Liver (tissue), 9 donors: Measurements from ENCODE around the gene CELSR2. TPM values are rescaled to one million over a fixed set of nuclear protein-coding genes. Genes with fewer than 3 reads are reported as not detected.

Experiments used
- DNase-seq: peaks from one replicate; pipeline ENCODE4 v3.0.0-alpha.2; 2017; ENCODE audit warnings: low spot score
- H3K27ac ChIP-seq, 2 donors: one replicate each; pipeline ENCODE4 v1.7.0; 2013; ENCODE audit warnings: inconsistent platforms in 2 of 2, low read length in 2 of 2, control low read depth in 1 of 2, low read depth in 1 of 2, mild to moderate bottlenecking in 1 of 2
- H3K27me3 ChIP-seq, 4 donors: one replicate each; pipeline versions ENCODE4 v1.6.1 to v1.7.0; 2013; ENCODE audit warnings: low read length in 3 of 4, inconsistent platforms in 1 of 4, mild to moderate bottlenecking in 1 of 4, moderate library complexity in 1 of 4; ENCODE audit not compliant: control insufficient read depth in 4 of 4, insufficient read depth in 4 of 4
- H3K36me3 ChIP-seq, 4 donors: one replicate each; pipeline versions ENCODE4 v1.6.1 to v1.7.0; 2013; ENCODE audit warnings: low read length in 3 of 4, mild to moderate bottlenecking in 3 of 4, low read depth in 1 of 4, moderate library complexity in 1 of 4; ENCODE audit not compliant: control insufficient read depth in 4 of 4, insufficient read depth in 3 of 4
- H3K4me1 ChIP-seq, 4 donors: one replicate each; pipeline versions ENCODE4 v1.6.1 to v1.7.0; 2013; ENCODE audit warnings: low read length in 3 of 4, mild to moderate bottlenecking in 3 of 4, moderate library complexity in 1 of 4; ENCODE audit not compliant: control insufficient read depth in 4 of 4, insufficient read depth in 4 of 4
- H3K4me3 ChIP-seq, 3 donors: one replicate each; pipeline versions ENCODE4 v1.6.1 to v1.7.0; 2013; ENCODE audit warnings: low read length in 3 of 3, control low read depth in 1 of 3, low read depth in 1 of 3, mild to moderate bottlenecking in 1 of 3
- H3K9ac ChIP-seq, 2 donors: one replicate each; pipeline ENCODE4 v1.7.0; 2013; ENCODE audit warnings: low read length in 2 of 2, mild to moderate bottlenecking in 2 of 2, moderate library complexity in 2 of 2, control low read depth in 1 of 2, low read depth in 1 of 2
- H3K9me3 ChIP-seq, 4 donors: one replicate each; pipeline versions ENCODE4 v1.6.1 to v1.7.0; 2013; ENCODE audit warnings: low read length in 3 of 4; ENCODE audit not compliant: control insufficient read depth in 4 of 4
- EGR1 ChIP-seq, 2 donors: IDR thresholded peaks; 2 replicates each; pipeline ENCODE4 v1.6.1; 2016 to 2018; ENCODE audit warnings: antibody characterized with exemption in 2 of 2, low read depth in 2 of 2
- FOXA1 ChIP-seq: IDR thresholded peaks from 2 replicates; pipeline ENCODE4 v1.6.1; 2016; ENCODE audit warnings: antibody characterized with exemption
- FOXA2 ChIP-seq: IDR thresholded peaks from 2 replicates; pipeline ENCODE4 v1.6.1; 2016; ENCODE audit warnings: antibody characterized with exemption
- GABPA ChIP-seq, 2 donors: IDR thresholded peaks in 1 of 2; conservative IDR thresholded peaks in 1 of 2; 2 replicates each; pipeline ENCODE4 v1.6.1; 2016; ENCODE audit warnings: antibody characterized with exemption in 2 of 2, mild to moderate bottlenecking in 1 of 2, moderate library complexity in 1 of 2
- HNF4A ChIP-seq, 2 donors: conservative IDR thresholded peaks; 2 replicates each; pipeline ENCODE4 v1.6.1; 2016; ENCODE audit warnings: antibody characterized with exemption in 2 of 2, mild to moderate bottlenecking in 2 of 2
- HNF4G ChIP-seq: IDR thresholded peaks from 2 replicates; pipeline ENCODE4 v1.6.1; 2016; ENCODE audit warnings: antibody characterized with exemption
- JUND ChIP-seq, 2 donors: IDR thresholded peaks; 2 replicates each; pipeline ENCODE4 v1.6.1; 2016; ENCODE audit warnings: antibody characterized with exemption in 2 of 2
- NR2F2 ChIP-seq: IDR thresholded peaks from 2 replicates; pipeline ENCODE4 v1.6.1; 2016; ENCODE audit warnings: antibody characterized with exemption
- RAD21 ChIP-seq, 2 donors: IDR thresholded peaks; 2 replicates each; pipeline ENCODE4 v1.6.1; 2016; ENCODE audit warnings: antibody characterized with exemption in 2 of 2, mild to moderate bottlenecking in 2 of 2
- RXRA ChIP-seq, 2 donors: IDR thresholded peaks; 2 replicates each; pipeline ENCODE4 v1.6.1; 2017 to 2018; ENCODE audit warnings: antibody characterized with exemption in 2 of 2, mild to moderate bottlenecking in 1 of 2
- SP1 ChIP-seq: IDR thresholded peaks from 2 replicates; pipeline ENCODE4 v1.6.1; 2018; ENCODE audit warnings: antibody characterized with exemption, mild to moderate bottlenecking
- TAF1 ChIP-seq: conservative IDR thresholded peaks from 2 replicates; pipeline ENCODE4 v1.6.1; 2016; ENCODE audit warnings: antibody characterized with exemption, mild to moderate bottlenecking
- YY1 ChIP-seq: IDR thresholded peaks from 2 replicates; pipeline ENCODE4 v1.6.1; 2016; ENCODE audit warnings: antibody characterized with exemption, mild to moderate bottlenecking
- WGBS: extraction: QIAGEN DNeasy Blood & Tissue Kit; methylation state at CpG from one replicate; pipeline ENCODE4 v1.1.7; 2013; 5-methylcytosine and 5-hydroxymethylcytosine counted together
- polyA plus RNA-seq, 2 donors: library from polyadenylated mRNA; stranded (reverse) in 1 of 2; unstranded in 1 of 2; fragments of 200-250 nt in 1 of 2; fragments of >200 nt in 1 of 2; fragmentation: Nextera tagmentation in 1 of 2; extraction: Ambion mirVana in 1 of 2; gene quantifications; one replicate each; pipeline versions ENCODE4 v1.2.1 to v1.2.3, GENCODE V29; 2013 to 2015
- total RNA-seq, 2 donors: library from RNA; depleted of rRNA; stranded (reverse); fragments of >200 nt; gene quantifications; one replicate each; pipeline ENCODE4 v1.2.3, GENCODE V29; 2014
- TF ChIP-seq, protein P1 (sequence below): IDR thresholded peaks from 2 replicates; pipeline ENCODE4 v1.6.1; 2016; ENCODE audit warnings: antibody characterized with exemption
- TF ChIP-seq, protein P2 (sequence below): IDR thresholded peaks from 2 replicates; pipeline ENCODE4 v1.6.1; 2016; ENCODE audit warnings: antibody characterized with exemption
- TF ChIP-seq, protein P3 (sequence below): IDR thresholded peaks from 2 replicates; pipeline ENCODE4 v1.6.1; 2016; ENCODE audit warnings: antibody characterized with exemption, mild to moderate bottlenecking
- TF ChIP-seq, protein P4 (sequence below): IDR thresholded peaks from 2 replicates; pipeline ENCODE4 v1.6.1; 2016; ENCODE audit warnings: antibody characterized with exemption
- TF ChIP-seq, protein P5 (sequence below): fragments of 150-350 bp; IDR thresholded peaks from 2 replicates; pipeline ENCODE4 v1.5.1; 2017; ENCODE audit warnings: improper control_type of control experiment, low read depth, low read length; ENCODE audit not compliant: missing input control
- donor health status: healthy.
- donor health status: healthy.
- donor health status: healthy.
- donor health status: healthy.
- donor health status: healthy.

CELSR2 gene
- total and polyA plus RNA-seq, 4 donors = 0.73 to 1.6 (median 1.2) TPM

DNA sequence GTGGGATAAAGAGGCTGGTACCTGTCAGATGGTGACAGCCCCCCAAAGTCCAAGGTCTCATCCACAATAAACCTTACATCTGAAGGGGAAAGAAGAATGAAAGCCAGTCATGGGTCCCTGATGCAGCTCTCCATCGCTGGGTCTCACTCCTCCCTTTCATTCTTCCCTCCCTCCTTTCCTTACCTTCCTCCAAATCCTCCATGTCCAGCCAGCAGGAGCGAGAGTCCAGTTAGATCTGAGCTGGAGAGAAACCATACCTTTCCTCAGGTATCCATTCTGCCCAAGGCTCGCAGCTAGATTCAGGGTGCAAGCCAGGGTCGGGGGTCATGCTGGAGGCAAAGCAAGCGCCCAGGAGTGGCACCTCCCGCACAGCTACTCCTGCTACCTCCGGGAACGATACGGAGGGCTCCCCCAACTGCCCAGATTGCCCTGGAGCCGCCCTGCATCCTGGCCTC lies 33.2 kb downstream of the CELSR2 start:
- H3K27me3 ChIP-seq = no peaks in the 10 kb centered on the region
- peaks cover 0 to 27% (median 17%) of the 10 kb centered on the region in 4 donors for H3K4me1 ChIP-seq
- H3K36me3 ChIP-seq = no peaks in the 10 kb centered on the region
- no peak for DNase-seq
- TF ChIP-seq JUND (IDR thresholded peaks at IDR 0.05) = no peak
- no peak for TF ChIP-seq HNF4G
- no peak for TF ChIP-seq SP1
- TF ChIP-seq EGR1 (IDR thresholded peaks at IDR 0.05; ENCODE audit: low read depth in 2 of 2) = no peak
- TF ChIP-seq RAD21 (IDR thresholded peaks at IDR 0.05) = no peak
- TF ChIP-seq, protein P1, sequence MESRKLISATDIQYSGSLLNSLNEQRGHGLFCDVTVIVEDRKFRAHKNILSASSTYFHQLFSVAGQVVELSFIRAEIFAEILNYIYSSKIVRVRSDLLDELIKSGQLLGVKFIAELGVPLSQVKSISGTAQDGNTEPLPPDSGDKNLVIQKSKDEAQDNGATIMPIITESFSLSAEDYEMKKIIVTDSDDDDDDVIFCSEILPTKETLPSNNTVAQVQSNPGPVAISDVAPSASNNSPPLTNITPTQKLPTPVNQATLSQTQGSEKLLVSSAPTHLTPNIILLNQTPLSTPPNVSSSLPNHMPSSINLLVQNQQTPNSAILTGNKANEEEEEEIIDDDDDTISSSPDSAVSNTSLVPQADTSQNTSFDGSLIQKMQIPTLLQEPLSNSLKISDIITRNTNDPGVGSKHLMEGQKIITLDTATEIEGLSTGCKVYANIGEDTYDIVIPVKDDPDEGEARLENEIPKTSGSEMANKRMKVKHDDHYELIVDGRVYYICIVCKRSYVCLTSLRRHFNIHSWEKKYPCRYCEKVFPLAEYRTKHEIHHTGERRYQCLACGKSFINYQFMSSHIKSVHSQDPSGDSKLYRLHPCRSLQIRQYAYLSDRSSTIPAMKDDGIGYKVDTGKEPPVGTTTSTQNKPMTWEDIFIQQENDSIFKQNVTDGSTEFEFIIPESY = no peak
- no peak for TF ChIP-seq HNF4A (conservative IDR thresholded peaks at IDR 0.05)
- TF ChIP-seq NR2F2 = no peak
- no peak for TF ChIP-seq YY1
- TF ChIP-seq FOXA1 = no peak
- TF ChIP-seq, protein P2, sequence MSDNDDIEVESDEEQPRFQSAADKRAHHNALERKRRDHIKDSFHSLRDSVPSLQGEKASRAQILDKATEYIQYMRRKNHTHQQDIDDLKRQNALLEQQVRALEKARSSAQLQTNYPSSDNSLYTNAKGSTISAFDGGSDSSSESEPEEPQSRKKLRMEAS = no peak
- TF ChIP-seq, protein P3, sequence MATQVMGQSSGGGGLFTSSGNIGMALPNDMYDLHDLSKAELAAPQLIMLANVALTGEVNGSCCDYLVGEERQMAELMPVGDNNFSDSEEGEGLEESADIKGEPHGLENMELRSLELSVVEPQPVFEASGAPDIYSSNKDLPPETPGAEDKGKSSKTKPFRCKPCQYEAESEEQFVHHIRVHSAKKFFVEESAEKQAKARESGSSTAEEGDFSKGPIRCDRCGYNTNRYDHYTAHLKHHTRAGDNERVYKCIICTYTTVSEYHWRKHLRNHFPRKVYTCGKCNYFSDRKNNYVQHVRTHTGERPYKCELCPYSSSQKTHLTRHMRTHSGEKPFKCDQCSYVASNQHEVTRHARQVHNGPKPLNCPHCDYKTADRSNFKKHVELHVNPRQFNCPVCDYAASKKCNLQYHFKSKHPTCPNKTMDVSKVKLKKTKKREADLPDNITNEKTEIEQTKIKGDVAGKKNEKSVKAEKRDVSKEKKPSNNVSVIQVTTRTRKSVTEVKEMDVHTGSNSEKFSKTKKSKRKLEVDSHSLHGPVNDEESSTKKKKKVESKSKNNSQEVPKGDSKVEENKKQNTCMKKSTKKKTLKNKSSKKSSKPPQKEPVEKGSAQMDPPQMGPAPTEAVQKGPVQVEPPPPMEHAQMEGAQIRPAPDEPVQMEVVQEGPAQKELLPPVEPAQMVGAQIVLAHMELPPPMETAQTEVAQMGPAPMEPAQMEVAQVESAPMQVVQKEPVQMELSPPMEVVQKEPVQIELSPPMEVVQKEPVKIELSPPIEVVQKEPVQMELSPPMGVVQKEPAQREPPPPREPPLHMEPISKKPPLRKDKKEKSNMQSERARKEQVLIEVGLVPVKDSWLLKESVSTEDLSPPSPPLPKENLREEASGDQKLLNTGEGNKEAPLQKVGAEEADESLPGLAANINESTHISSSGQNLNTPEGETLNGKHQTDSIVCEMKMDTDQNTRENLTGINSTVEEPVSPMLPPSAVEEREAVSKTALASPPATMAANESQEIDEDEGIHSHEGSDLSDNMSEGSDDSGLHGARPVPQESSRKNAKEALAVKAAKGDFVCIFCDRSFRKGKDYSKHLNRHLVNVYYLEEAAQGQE = no peak
- TF ChIP-seq, protein P4, sequence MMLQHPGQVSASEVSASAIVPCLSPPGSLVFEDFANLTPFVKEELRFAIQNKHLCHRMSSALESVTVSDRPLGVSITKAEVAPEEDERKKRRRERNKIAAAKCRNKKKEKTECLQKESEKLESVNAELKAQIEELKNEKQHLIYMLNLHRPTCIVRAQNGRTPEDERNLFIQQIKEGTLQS = no peak
- TF ChIP-seq RXRA (IDR thresholded peaks at IDR 0.05) = no peak
- no peak for TF ChIP-seq TAF1
- no peak for TF ChIP-seq FOXA2
- H3K9me3 ChIP-seq = no peaks in the 10 kb centered on the region
- H3K9ac ChIP-seq = no peak overlapping the region
- WGBS = 15% methylated on average over 10 of the region's 10 CpGs
- peak overlapping the region; percentile 67 to 88 for H3K27ac ChIP-seq
- H3K4me3 ChIP-seq = peak overlapping the region; percentile 65 to 82 (median 65)

DNA sequence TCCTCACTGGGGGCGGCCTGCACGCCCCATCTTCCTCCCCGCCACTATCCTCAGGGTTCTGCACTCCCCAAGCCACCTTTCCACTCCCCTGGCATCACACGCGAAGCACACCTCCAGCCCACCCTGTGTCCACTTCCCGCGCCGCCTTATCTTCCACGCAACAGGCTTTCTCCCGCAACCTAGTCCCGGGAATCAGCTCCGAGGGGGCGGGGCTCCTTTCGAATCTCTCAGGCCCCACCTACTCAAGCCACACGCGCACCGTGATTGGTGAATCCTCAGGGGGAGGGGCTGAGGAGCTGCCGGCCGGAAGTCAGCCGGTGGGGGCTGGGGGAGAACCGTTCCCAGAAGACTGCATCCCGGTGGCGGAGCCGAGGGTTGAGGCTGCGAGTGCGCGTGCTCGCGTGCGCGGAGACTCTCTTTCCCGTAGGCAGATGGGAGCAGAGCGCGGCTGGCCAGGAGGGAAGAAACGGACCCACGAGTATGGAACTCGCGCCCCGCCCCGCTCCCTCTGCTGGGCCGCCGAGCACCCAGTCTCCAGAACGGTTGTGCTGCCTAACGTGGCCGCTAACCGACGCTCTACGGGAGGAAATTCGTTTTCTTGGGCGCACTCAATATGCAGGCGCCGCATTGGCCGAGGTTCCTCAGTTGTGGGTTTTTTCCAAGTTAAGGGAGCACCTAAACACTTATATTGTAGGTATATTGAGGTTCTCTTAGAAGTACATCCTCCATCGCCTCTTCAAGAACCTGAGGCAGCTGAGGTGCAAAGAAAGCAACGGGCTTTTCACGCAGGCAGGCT lies 33.8 kb downstream of the CELSR2 start, which contains the start of gene PSRC1:
TSS of gene PSRC1 (minus strand) at position 194 of the 796 bp plus-strand sequence.
- Histone ChIP-seq H3K9ac (peak within 1 kb of the TSS; percentile 3 to 83), H3K27me3 (no peaks in the 10 kb centered on the region), H3K9me3 (no peaks in the 10 kb centered on the region), H3K4me1 (peaks cover 0 to 20% (median 11%) of the 10 kb centered on the region in 4 donors), H3K27ac (peak within 1 kb of the TSS; percentile 67 to 88), H3K4me3 (peak within 1 kb of the TSS; percentile 65 to 82 (median 65)), H3K36me3 (no peaks in the 10 kb centered on the region)
- TF ChIP-seq GABPA (IDR thresholded peaks at IDR 0.05 in 1 of 2, conservative IDR thresholded peaks at IDR 0.05 in 1 of 2) = peak; percentile 69 to 91
- peak; percentile 30 to 39 for TF ChIP-seq HNF4A (conservative IDR thresholded peaks at IDR 0.05)
- TF ChIP-seq FOXA1 = no peak
- TF ChIP-seq SP1 = peak; percentile 71
- no peak for TF ChIP-seq TAF1
- no peak for TF ChIP-seq FOXA2
- TF ChIP-seq, protein P5, sequence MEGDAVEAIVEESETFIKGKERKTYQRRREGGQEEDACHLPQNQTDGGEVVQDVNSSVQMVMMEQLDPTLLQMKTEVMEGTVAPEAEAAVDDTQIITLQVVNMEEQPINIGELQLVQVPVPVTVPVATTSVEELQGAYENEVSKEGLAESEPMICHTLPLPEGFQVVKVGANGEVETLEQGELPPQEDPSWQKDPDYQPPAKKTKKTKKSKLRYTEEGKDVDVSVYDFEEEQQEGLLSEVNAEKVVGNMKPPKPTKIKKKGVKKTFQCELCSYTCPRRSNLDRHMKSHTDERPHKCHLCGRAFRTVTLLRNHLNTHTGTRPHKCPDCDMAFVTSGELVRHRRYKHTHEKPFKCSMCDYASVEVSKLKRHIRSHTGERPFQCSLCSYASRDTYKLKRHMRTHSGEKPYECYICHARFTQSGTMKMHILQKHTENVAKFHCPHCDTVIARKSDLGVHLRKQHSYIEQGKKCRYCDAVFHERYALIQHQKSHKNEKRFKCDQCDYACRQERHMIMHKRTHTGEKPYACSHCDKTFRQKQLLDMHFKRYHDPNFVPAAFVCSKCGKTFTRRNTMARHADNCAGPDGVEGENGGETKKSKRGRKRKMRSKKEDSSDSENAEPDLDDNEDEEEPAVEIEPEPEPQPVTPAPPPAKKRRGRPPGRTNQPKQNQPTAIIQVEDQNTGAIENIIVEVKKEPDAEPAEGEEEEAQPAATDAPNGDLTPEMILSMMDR = peak; percentile 21
- TF ChIP-seq EGR1 (IDR thresholded peaks at IDR 0.05; ENCODE audit: low read depth in 2 of 2) = no peak
- TF ChIP-seq, protein P2 = peak; percentile 46
- no peak for TF ChIP-seq NR2F2
- TF ChIP-seq HNF4G = no peak
- TF ChIP-seq, protein P1 = peak; percentile 57
- TF ChIP-seq RAD21 (IDR thresholded peaks at IDR 0.05) = peak; percentile 18 to 71
- TF ChIP-seq RXRA (IDR thresholded peaks at IDR 0.05) = peak; percentile 17 to 43
- TF ChIP-seq YY1 = peak; percentile 77
- TF ChIP-seq, protein P4 = no peak
- WGBS = under 1% methylated on average over 56 of the region's 56 CpGs
- peak; percentile 96 for DNase-seq
